22Rv1 (cell line): ENCODE results near the gene INPP5A.

Source experiments
- CTCF ChIP-seq: fragments of 450-650 bp; IDR thresholded peaks from 2 replicates; pipeline ENCODE4 v1.5.1; 2017; ENCODE audit warnings: mild to moderate bottlenecking
- ZFX ChIP-seq: fragments of 450-650 bp; IDR thresholded peaks from 2 replicates; pipeline ENCODE4 v1.6.1; 2017; ENCODE audit warnings: antibody characterized with exemption, borderline replicate concordance

- no peak for TF ChIP-seq CTCF
- no peak for TF ChIP-seq ZFX
Observed at GRCh38 chr10:132764108-132764507, 226.5 kb downstream of the INPP5A start.
